Activated effector memory CD4-positive, alpha-beta T cell treated with anti-CD3 and anti-CD28 coated beads, Interleukin-2, amount 50 U/mL, for 16 hours (primary cell): Measurements from ENCODE around the gene TCEA2.

ENCODE experiments used
- DNase-seq: peaks from one replicate; pipeline ENCODE4 v3.0.0-alpha.2; 2020

TCEA2 gene

DNA sequence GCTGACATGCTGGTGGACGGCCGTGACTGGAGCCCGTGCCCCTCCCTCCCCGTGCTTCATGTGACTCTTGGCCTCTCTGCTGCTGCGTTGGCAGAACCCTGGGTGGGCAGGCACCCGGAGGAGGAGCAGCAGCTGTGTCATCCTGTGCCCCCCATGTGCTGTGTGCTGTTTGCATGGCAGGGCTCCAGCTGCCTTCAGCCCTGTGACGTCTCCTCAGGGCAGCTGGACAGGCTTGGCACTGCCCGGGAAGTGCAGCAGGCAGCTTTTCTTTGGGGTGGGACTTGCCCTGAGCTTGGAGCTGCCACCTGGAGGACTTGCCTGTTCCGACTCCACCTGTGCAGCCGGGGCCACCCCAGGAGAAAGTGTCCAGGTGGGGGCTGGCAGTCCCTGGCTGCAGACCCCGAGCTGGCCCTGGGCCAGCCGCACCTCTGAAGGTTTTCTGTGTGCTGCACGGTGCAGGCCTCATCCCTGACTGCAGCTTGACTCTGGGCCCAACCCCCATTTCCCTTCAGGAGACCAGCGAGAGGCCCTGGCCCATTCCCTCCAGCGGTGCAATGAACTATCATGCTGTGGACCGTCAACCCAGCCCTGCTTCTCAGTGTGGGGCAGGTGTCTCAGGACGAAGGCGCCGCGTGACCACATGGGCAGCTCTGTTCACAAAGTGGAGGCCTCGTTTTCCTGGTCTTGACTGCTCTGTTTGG is 36.2 kb downstream of the TCEA2 start:
- DNase-seq = no peak

DNA sequence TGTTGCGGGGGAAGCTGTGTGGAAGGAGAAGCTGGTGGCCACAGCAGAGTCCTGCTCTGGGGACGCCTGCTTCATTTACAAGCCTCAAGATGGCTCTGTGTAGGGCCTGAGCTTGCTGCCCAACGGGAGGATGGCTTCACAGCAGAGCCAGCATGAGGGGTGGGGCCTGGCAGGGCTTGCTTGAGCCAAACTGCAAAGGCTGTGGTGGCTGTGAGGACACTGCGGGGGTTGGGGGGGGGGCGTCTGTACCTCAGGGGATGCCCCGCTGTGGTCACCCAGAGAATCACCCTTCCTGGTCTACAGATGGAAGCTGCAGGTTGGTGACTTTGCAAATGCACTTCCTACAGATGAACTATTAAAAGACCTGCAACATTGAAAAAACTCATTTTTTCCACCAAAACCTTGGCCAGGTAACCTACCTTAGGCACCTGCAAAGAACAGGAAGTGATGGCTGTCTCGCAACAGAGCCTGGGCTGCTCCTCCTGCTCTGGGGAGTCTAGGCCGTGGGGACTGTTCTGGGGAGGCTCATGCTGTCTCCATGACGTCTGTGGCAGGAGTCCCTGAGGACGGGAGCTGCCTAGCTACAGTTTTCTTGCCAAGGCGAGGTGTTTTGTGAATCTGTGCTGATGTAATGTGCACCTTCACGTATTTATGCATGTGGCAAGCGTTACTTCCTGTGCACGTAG is 37.0 kb downstream of the TCEA2 start:
- DNase-seq = no peak

DNA sequence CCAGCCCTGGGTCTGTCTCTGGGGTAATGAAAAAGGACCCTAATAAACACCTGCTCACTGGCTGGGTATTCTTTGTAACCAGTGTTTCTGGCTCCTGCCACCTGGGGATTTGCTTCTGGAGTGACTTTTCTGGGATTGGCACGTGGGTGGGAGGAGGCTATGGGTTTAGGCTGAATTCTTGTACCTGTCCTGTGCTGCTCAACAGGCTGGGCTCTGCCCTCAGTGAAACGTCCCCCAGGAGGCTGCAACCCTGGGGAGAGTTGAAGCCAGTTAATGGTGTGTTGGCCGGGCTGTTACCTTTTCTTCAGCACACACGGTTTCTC is 37.5 kb downstream of the TCEA2 start:
- DNase-seq = no peak

DNA sequence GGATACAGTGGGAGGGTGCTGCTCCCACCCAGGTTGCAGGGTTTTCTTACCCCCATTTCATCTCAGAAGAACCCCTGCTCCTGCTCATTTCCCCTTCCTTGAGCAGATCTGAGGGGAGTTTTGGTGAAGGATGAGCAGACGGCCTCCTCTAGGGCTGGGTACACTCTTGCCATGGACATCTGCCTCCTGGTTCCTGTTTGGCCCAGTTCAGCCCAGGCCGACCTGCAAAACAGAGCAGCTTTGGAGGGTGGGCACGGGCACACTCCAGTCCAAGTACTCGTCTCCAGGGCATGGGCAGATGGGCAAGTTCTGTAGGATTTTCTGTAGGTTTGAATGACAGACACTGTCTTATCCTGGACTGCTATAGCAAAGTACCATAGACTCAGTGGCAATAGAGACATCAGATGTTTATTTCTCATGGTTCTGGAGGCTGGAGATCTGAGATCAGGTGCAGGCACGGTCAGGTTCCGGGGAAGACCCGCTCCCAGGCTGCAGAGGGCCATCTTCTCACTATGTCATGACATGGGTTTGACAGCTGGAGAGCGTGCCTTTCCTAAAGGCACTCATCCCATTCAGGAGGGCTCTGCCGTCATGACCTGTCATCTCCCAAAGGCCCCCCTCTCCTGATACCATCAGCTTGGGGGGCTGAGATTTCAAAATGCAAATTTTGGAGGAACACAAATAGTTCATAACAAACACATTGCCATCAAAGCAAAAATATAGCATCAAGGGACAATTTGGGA is 38.1 kb downstream of the TCEA2 start:
- DNase-seq = peak; percentile 38

DNA sequence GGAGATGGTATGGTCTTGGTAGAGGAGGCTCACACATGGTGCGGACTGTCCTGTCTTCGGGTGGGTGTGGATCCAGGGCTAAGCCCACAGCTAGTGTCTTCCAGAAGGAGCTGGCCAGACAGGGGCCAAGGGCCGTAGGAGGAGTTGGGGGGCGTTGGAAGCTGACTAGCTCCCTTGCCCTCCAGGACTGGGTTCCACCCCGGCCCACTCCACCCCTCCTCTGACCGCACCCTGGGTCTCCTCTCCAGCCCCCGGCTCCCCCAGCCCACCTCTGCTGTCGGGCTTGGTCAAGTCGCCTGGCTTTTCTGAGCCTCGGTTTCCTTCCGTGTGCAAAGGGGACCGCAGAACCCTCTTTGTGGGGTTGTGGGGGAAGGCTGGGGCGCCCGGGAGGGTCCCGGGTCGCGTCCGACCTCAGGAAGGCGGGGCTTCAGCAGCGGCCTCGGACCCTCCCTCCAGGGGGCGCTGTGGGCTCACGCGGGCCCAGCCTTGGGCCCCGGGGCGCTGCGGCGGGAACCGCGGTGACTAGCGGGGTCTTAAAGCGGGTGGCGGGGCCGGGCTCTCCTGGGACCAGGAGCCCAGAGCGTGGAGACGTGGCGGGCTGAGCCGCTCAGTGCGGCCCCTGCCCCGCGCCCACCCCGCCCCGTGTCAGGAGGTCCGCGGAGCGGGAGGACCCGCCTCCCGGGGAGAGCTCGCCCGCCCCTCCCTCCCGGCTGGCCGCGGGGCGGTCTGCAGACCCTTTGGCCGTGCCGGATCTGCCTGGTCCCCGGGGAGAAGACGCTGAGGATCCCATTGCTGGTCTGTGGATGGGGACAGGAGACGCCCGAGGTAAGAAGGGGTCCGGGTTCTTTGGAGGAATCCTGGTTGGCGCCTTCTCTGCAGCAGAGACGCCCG is 39.0 kb downstream of the TCEA2 start:
- DNase-seq = peak; percentile 87

DNA sequence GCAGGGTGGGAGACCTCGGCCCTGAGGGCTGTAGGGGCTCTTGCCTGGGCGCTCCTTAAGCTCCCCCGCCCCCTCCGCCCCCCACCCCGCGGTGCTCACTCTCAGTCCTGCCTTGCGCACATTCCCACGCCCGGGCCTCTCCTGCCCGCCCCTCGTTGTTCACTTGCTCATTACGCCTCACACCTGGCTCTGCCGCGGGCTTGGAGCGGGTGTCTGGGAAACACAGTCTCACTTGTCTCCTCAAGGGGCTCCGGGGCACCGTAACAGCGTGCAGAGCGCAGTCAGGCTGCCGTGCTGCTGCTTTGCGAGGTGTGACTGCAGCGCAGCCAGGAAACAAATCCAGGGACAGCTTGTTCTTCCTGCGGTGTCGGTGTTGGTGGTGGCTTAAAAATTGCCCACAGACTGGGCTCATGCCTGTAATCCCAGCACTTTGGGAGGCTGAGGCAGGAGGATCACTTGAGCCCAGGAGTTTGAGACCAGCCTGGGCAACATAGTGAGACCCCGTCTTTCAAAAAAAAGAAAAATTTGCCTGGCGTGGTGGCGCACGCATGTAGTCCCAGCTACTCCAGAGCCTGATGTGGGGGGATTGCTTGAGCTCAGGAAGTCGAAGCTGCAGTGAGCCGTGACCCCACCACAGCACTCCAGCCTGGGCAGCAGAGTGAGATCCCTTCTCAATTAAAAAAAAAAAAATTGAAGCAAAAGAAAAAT is 39.8 kb downstream of the TCEA2 start:
- peak; percentile 62 for DNase-seq

DNA sequence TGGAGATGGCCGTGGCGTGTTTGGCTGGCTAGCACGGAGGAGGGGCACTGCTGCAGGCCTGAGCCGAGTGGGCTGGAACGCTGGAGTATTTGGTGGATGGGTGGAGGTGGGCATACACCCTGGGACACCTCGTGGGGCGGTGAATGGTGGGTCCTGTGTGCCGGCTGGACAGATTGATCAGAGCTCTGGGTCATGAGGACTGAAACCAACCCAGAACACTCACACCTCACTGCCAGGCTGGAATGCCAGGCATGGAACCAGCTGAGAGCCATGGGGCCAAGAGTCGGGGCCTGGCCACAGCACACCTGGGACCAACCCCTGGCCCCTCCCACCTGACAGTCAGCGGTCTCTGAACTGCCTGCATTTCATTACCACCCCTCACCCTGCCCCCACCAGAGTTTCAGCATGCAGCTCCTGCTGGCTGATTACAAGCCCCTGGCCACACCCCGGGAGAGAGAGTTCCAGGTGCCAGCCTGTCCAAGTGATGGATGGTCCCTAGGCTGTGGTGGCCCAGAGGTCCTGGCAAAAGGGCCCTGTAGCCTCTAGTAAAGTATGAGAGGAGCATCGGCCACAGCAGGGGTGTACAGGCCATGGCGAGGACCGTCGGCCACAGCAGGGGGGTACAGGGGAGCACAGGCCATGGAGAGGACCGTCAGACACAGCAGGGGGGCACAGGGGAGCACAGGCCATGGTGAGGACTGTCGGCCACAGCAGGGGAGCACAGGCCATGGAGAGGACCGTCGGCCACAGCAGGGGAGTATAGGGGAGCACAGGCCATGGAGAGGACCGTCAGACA is 41.1 kb downstream of the TCEA2 start:
- peak; percentile 50 for DNase-seq

DNA sequence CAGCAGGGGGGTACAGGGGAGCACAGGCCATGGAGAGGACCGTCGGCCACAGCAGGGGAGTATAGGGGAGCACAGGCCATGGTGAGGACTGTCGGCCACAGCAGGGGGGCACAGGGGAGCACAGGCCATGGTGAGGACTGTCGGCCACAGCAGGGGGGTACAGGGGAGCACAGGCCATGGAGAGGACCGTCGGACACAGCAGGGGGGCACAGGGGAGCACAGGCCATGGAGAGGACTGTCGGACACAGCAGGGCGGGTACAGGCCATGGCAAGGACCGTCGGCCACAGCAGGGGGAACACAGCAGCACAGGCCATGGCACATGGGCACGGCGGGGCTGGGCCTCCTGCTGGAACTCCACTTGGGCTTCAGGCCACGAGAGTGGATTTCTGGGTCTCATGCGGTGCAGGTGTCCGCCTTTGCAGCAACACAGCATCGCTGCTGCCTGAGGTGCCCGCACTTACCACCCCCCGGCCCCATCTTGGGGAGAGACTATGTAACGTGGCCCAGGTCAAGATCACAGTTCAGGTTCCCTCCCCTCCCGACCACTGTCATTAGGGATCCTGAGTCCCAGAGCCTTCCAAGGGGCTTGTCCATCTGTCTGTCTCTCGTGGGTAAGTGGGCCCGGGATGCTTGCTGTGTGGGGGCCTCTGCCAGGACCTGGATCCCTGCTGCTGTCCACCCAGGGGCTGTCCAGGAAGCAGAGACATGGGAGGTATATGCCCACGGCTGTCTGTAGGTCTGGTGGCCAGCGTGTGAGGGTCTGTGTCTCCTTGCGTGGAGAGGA is 41.9 kb downstream of the TCEA2 start:
- DNase-seq = peak; percentile 57

DNA sequence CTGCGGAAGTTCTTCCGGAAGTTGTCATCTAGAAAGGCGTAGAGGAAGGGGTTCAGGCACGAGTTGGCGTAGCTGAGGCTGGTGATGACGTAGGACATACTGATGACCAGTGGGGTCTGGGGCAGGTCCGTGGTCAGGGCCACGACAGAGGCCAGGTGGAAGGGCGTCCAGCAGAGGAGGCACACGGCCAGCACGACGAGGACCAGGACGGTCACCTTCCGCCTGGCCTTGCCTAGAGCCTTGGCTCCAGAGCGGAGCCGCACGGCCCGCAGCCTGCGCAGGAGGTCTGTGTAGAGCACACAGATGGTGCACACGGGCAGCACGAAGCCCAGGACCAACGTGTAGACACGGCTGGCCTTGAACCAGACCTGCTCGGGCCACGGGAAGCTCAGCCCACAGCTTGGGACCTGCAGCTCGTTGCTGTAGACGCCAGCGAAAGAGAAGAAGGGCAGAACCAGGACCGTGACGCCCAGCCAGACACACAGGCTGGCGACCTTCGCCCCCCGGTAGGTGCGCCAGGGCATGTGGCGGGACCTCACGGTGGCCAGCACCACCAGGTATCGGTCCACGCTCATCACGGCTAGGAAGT is 42.9 kb downstream of the TCEA2 start:
- DNase-seq = peak; percentile 49

DNA sequence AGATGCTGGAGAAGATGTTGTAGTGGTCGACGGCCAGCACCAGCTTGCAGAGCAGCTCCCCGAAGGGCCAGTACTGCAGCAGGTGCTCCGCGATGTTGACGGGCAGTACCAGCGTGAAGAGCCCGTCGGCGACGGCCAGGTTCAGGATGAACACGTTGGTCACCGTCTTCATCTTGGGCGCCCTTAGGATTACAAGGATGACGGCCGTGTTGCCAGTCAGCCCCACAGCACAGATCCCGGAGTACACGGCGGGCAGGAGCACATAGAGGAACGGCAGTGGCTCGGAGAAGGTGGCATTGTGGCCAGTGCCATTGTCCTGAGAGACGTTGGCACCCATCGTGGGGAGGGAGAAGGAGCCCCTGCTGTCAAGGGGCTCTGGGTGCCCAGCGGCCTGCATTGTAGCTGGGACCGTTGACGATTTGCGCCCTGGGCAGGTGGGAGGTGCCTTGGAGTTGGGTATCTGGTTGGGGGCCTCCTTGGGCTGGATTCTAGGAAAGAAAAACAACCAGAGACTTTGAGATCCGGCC is 43.5 kb downstream of the TCEA2 start:
- DNase-seq = no peak

DNA sequence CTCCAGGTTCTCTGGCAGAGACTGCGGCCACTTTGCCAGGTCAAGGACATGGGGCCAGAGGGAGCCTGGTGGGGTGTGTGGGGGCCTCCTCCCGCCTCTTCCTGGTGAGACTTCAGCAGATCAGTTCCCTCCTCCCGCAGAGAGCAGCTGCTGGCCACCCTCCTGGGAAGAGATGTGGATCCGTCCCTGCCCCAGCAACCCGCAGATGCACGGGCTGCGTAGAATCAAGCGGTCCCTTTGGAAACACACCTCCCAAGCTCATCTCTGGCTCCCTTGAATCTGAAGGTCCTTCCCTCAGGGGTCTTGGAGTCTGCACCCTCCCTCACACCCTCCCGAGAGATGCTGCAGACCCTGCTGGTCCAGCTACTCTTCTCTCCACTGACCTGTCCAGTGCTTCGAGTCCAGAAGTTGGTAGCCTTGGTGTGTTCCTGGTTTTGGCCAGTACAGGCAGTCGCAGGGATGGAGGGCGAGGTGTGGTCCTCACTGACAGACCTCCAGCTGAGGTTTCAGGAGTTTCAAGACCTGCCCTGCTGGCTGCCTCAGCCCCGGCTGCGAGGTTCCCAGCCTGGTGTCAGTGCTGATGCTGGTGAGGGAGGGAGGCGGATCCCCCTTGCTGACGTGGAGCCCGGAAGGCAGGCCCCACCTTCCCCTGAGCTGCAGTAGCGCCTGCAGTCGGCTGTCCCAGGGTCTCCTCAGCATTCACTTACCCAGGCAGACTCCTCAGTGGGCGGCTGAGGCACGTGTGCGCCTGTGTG is 44.2 kb downstream of the TCEA2 start, which contains the start of gene NPBWR2:
Gene NPBWR2, minus strand, starts transcription at position 585 of the 755 bp plus-strand sequence. CDS start 734 bp downstream, outside the sequence.
- DNase-seq = peak; percentile 57

DNA sequence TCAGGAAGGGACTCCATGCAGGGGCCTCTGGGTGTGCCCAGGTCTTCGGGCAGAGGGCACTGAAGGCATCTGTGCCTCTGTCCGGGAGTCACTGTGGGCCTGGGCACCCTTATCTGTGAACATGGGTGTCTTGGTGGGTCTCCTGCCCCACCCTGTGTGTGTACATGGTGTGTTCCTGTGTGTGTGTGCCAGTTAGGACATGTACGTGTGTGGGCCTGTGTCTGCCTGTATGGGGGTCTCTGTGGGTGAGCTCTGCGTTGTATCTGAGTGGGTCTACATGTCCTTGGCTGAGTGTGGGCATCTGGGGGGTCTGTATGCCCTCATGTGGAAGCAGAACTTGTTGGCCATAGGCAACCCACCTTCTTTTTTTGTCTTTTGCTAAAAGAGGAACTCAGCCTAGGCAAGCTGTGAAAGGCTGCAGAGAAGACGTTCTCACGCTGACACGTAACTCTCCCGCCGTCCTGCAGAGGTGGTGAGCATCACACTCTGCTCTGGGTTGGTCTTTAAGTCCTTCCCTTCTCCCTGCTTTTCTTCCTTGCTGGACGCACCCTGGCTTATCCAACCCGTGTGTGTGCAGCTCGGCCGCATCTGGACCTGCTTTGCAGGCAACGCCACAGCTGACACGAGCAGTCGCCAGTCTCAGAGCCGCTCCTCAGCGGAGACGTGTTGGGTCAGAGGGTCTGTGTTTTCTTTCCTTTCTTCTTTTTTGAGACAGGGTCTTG is 44.9 kb downstream of the TCEA2 start:
- peak; percentile 58 for DNase-seq

DNA sequence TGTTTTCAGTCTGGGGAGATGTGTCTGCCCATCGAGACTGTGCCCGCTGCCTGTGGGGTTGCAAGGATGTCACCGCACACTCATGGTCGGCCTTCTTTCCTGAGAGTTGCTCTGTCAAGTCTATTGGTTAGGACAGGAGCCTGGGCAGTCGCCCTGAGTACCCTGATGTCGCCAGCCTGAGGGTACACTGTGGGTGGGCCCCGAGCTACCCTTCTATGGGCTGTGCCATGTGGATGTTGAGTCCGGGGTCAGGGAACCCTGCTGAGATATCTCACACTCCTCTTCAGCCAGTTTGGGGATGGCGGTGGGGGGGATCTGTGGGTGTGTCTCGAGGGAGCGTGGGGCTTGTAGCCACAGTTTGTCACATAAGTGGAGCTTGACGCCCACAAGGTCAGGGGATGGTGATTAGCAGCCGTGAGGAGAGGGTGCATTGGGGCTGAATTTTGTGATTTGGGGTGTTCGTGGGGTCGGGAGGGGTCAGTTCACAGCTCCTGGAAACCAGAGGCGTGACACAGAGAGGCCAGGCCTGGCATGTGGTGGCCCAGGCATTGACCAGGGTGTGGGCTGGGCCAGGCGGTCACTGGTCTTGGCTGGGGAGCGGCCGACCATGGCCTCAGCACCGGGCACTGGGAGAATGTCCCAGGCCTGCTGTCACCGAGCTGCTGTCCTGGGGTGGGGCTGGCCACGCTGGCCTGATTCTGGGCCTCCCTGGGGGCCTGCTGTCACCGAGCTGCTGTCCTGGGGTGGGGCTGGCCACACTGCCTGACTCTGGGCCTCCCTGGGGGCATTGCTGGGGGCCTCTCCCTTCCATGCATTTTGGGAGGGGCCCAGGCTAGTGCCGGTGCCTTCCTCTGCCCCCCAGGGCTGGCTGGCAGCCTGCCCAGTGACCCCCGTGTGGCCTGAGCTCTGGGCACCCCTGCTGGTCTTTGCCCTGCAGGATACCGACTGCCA is 46.0 kb downstream of the TCEA2 start:
- DNase-seq = peak; percentile 48

DNA sequence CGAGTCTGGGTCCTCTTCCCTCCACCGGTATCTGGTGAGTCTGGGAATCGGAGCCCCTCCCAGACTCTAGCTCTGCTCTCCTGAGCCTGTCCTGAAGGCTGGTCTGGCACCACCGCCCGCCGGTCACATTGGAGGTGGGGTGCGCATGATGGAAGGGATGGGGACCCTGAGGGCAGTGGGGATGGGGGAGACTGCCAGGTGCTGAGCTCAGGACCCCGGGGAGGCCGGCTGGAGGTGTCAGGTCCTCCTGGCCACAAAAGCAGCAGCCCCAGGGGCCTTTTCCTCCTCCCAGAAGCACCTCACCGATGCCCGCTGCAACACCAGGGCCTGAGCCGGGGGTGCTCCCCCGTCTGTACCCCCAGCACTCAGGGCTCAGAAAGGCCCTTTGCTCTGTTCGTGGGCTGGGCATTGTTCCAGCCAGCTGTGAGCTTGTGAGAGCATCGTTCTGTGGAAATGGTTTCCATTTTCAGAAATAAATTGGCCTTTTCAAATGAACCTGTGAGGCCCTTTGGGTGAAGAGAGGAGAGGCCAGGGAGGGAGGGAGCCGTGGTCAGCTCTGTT is 46.9 kb downstream of the TCEA2 start:
- DNase-seq = peak; percentile 55

DNA sequence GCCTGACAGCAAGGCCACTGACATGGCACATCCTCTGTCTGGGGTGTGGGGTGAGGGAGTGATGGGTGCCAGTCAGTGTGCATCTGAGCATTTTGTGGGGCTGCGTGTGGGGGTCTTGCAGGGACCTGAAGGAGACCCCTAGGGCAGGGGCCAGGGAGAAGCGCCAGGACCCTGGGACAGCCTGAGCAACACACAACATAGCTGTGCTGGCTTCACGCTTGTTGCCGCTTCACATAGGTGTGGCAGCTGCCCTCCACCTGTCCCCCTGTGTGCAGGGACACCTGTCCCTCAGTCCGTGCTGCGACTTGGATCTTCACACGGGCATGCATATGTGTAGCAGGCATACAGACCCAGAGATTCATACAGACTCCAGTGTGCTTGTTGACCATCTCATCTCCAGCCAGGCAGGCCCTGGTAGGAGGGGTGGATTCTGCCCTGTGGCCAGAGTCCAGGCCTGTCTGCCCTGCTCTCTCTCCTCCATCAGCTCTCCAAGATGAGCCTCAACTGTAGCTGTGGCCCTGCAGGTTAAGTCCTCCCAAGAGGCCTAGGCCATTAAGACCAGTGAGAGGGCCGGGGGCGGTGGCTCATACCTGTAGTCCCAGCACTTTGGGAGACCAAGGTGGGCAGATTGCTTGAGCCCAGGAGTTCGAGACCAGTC is 47.5 kb downstream of the TCEA2 start:
- peak; percentile 58 for DNase-seq
